Cardiac fibroblast (primary cell): ENCODE measurements around the gene THSD4.

Experiments
- DNase-seq, 2 donors: peaks; one replicate each; pipeline versions ENCODE4 v3.0.0 to v3.0.0-alpha.2; 2010; ENCODE audit warnings: low read depth in 2 of 2
- H3K4me3 ChIP-seq, 2 donors: replicated peaks in 1 of 2; 1 replicate in 1 of 2; 2 replicates in 1 of 2; pipeline ENCODE4 v1.5.1; 2011; ENCODE audit warnings: low read depth in 2 of 2, low read length in 2 of 2, mild to moderate bottlenecking in 2 of 2, moderate library complexity in 1 of 2
- TF ChIP-seq, protein P1 (sequence below): IDR thresholded peaks from one replicate; pipeline ENCODE4 v1.5.1; 2011; ENCODE audit warnings: low read depth, mild to moderate bottlenecking, low read length, inconsistent platforms

The THSD4 gene

DNA sequence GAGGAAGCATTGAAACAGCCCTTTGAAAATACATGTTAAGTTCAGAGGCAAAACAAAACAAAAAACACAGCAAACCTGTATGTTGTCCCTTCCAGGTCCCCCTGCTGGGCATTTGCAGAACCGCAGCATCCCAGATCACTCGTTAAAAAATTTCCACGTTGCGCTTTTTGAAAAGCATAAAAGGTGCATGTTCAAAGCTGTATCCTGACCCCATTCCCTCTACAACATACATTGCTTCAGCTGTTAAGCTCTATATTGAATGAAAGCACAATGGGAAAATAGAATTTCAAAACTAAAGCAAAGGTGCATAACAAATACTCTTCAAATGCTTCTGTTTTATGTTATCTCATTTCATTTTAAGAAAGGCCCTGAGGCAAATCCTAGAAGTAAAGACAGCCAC is 328.3 kb downstream of the THSD4 start:
- no peak overlapping the region for H3K4me3 ChIP-seq
- TF ChIP-seq, protein P1, sequence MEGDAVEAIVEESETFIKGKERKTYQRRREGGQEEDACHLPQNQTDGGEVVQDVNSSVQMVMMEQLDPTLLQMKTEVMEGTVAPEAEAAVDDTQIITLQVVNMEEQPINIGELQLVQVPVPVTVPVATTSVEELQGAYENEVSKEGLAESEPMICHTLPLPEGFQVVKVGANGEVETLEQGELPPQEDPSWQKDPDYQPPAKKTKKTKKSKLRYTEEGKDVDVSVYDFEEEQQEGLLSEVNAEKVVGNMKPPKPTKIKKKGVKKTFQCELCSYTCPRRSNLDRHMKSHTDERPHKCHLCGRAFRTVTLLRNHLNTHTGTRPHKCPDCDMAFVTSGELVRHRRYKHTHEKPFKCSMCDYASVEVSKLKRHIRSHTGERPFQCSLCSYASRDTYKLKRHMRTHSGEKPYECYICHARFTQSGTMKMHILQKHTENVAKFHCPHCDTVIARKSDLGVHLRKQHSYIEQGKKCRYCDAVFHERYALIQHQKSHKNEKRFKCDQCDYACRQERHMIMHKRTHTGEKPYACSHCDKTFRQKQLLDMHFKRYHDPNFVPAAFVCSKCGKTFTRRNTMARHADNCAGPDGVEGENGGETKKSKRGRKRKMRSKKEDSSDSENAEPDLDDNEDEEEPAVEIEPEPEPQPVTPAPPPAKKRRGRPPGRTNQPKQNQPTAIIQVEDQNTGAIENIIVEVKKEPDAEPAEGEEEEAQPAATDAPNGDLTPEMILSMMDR: peak; percentile 83
- DNase-seq: peak; percentile 63 to 70

DNA sequence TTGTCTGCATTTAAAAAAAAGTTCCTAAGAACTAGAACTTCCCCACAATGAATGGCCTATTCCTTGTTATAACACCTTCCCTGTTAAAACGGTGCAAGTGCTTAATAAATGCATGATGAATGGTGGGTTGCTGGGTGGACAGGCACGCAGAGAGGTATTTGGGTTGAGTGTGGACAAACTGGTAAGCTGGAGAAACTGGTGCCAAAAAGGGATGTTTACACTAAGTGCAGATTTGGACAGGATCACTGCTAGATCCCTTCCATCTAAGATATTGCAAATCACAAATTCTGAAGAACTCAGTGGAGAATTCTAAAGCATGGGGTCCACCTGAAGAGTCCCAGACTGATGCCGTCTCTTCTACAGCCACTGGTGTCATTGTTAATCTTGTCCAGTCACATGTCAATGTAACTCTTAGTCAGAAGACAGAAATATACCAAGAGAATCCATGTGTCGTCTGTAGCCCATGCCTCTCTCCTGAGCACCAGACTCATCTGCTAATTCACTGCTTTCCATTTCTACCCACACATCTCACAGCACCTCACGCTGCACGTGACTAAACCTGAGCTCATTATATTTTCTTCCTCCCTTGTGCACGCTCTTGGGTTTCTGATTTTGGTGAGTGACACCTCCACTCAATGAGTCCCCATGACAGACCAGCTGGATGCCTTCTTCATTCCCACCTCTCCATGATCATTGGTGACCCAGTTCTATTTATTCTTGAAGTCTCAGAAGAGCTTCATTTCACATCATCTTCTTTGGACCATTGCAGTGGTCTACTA is 328.9 kb downstream of the THSD4 start:
- DNase-seq: no peak
- no peak overlapping the region for H3K4me3 ChIP-seq
- TF ChIP-seq, protein P1: no peak

DNA sequence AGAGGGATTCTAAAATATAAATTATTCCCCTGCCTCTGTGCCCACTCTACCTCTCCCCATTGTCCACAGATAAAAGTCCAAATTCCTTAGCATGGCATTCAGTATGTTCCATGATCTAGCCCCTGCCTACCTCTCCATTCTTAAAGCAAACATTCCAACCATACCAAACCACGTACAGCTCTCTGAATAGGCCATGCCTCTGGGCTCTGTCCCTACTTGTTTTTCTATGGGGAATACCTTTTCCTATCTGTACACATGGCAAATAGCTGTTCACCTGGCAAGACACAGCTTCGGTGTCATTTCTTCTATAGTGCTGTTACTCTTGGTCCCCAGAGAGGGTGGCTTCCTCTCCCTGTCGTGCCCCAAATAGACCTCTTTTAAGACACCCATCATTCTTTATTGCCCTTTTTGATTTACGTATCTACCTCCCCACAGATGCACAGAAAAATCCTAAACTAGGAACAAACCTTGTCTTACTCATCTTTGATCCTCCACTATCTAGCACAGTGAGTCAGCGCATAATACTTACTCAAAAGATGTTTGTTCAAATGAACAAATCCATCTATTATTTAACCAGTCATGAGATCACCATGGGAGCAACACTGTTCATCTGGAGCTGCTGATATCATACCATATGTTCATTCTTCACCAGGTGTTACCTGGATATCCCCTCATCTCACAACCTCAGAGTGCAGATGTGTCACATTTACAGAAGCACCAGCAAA is 329.8 kb downstream of the THSD4 start:
- H3K4me3 ChIP-seq: no peak overlapping the region
- peak in 1 of 2 donors; percentile 70 for DNase-seq
- TF ChIP-seq, protein P1: no peak

DNA sequence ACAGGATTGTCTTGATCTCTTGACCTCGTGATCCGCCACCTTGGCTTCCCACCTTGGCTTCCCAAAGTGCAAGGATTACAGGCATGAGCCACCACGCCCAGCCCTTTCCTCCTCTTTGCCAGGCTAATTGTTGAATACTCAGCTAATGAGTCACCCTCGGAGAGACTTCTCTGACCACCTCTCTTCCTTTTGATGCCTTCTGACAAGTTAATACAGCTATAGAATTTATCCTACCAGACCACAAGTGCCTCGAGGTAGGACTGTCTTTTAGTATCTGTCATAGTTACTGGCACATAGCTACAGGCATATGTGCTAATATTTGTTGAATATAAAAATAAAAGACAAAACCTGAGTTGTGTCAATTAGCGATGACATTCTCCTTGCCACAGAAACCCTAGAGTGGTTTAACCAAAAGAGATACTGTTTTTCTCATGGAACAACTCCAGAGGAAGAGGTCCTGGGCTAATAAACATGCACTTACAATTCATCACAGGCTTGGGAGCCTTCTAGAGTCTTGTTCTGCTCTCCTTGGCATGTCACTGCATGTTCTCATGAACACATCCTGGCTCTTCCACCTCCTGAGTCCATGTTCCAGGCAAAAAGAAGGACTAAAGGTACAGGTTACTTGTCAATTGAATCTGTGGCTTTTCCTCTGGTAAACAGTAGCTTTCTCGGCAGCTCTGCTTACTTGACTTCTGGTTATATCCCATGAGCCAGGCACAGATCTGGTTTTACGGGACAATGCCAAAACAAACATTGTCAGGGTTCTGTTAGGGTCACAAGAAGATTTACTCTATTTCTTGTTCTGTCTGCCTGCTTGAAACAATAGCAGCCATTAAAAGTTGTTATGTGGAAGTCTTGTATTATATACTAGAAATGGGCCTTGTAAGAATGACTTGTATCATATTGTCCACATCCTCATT is 332.3 kb downstream of the THSD4 start:
- H3K4me3 ChIP-seq: no peak overlapping the region
- TF ChIP-seq, protein P1: no peak
- peak; percentile 25 to 55 for DNase-seq

DNA sequence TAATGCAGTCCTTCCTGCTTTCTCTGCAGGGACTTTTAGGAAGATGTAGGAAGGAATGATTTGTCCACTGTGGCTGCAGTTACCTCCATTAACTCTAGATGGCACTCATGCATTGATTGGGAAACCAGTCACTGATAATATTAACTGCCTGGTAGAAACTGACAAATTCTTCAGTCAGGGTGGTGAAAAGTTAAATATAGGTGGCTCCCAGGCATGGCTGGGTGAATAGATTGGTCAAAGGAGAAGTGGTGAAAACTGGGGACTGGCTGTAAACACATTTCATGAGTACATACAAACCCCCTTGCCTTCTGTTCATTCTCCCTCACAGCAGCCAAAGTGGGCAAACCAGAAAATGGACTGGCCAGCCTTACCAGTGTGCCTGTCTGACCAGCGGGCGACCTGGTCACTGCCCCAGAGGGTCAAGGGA is 333.4 kb downstream of the THSD4 start:
- TF ChIP-seq, protein P1: peak; percentile 93
- peak; percentile 80 to 81 for DNase-seq
- H3K4me3 ChIP-seq: no peak overlapping the region

DNA sequence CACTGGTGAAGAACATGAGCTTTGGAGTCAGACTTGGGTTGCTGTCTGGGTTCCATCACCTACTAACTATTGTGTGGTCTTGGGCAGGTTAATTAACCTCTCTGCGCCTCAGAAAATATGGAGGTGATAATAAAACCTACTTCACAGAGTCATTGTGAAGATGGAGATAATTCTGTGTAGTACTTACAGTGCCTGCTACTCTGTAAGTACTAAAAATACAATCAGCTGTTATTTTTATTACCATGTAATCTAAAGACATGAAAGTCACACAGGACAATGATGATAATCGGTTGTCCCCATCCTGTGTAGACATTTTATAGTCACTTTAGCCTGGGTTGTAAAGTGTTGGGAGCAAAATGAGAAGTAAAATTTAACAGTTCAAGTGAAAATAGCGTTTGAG is 334.1 kb downstream of the THSD4 start:
- TF ChIP-seq, protein P1: no peak
- no peak overlapping the region for H3K4me3 ChIP-seq
- no peak for DNase-seq
